ENCODE data around the gene ZSCAN20. TPM values are rescaled to one million over a fixed set of nuclear protein-coding genes. Genes with fewer than 3 reads are reported as not detected.

Gene ZSCAN20
- total and polyA plus RNA-seq, 2 experiments from 2014 or later = 0.91 to 4.9 TPM

GRCh38 chr1:33515607-33516006 is 43.2 kb downstream of the ZSCAN20 start:
- no peaks in the 10 kb centered on the region for H3K4me1 ChIP-seq (ENCODE audit: insufficient read depth)
- peaks cover 21% of the 10 kb centered on the region for H3K4me1 Mint-ChIP-seq
- DNase-seq (ENCODE audit: low spot score) (no peak), ATAC-seq (no peak)
- H3K27ac Mint-ChIP-seq = no peak overlapping the region
- no peaks in the 10 kb centered on the region for H3K79me2 ChIP-seq (replicated peaks; ENCODE audit: insufficient read depth)
- no peaks in the 10 kb centered on the region for H3F3A ChIP-seq (replicated peaks; ENCODE audit: low read depth)
- H3K27ac ChIP-seq (ENCODE audit: low read depth) = no peak overlapping the region
- no peaks in the 10 kb centered on the region for H4K20me1 ChIP-seq (replicated peaks; ENCODE audit: insufficient read depth)
- no peaks in the 10 kb centered on the region for H3K27me3 ChIP-seq (ENCODE audit: insufficient read depth)
- TF ChIP-seq CREB1 (CRISPR knock-in tag; IDR thresholded peaks at IDR 0.05; ENCODE audit: low read depth) (no peak), NANOG (IDR thresholded peaks at IDR 0.05; ENCODE audit: borderline replicate concordance) (no peak)
- H3K36me3 ChIP-seq (ENCODE audit: insufficient read depth) = no peaks in the 10 kb centered on the region; the same call in 1 of the 2 replicates
- no peak overlapping the region for H3K4me3 ChIP-seq
- no peaks in the 10 kb centered on the region for H3K36me3 Mint-ChIP-seq (ENCODE audit: low read depth)
- H3K9me2 ChIP-seq (ENCODE audit: insufficient read depth) = no peaks in the 10 kb centered on the region
- H2AFZ ChIP-seq = no peak overlapping the region
- peaks cover 7% of the 10 kb centered on the region for H3K9me3 Mint-ChIP-seq
- no peak overlapping the region for H3K4me3 Mint-ChIP-seq
- H3K27me3 Mint-ChIP-seq (ENCODE audit: insufficient read depth, low read depth, poor library complexity) = peaks cover 6% of the 10 kb centered on the region
- no peak overlapping the region for H3K4me2 ChIP-seq

- Mint-ChIP-seq H3K36me3 (ENCODE audit: low read depth) (no peaks in the 10 kb centered on the region), H3K4me1 (peaks cover 21% of the 10 kb centered on the region), H3K4me3 (no peak overlapping the region), H3K27me3 (ENCODE audit: insufficient read depth, low read depth, poor library complexity) (peaks cover 9% of the 10 kb centered on the region), H3K9me3 (peaks cover 1% of the 10 kb centered on the region; the same call in 2 of the 3 replicates), H3K27ac (0 out of 2 replicates have a peak overlapping the region, but pooled peaks have one; percentile 56)
- peak; percentile 60 for ATAC-seq
- no peak overlapping the region for H3K4me3 ChIP-seq
- no peak overlapping the region for H3K27ac ChIP-seq (ENCODE audit: low read depth)
- H3K36me3 ChIP-seq (ENCODE audit: insufficient read depth) = no peaks in the 10 kb centered on the region; the same call in 1 of the 2 replicates
- H4K20me1 ChIP-seq (replicated peaks; ENCODE audit: insufficient read depth) = no peaks in the 10 kb centered on the region
- H3F3A ChIP-seq (replicated peaks; ENCODE audit: low read depth) = no peaks in the 10 kb centered on the region
- no peaks in the 10 kb centered on the region for H3K9me2 ChIP-seq (ENCODE audit: insufficient read depth)
- H2AFZ ChIP-seq = 0 out of 2 replicates have a peak overlapping the region, but pooled peaks have one; percentile 59
- DNase-seq (ENCODE audit: low spot score) = peak; percentile 21
- no peaks in the 10 kb centered on the region for H3K4me1 ChIP-seq (ENCODE audit: insufficient read depth)
- H3K79me2 ChIP-seq (replicated peaks; ENCODE audit: insufficient read depth) = no peaks in the 10 kb centered on the region
- H3K4me2 ChIP-seq = no peak overlapping the region
- H3K27me3 ChIP-seq (ENCODE audit: insufficient read depth) = no peaks in the 10 kb centered on the region
- no peak for TF ChIP-seq EZH2phosphoT487 (IDR thresholded peaks at IDR 0.05; ENCODE audit: unreplicated experiment)
- no peak for TF ChIP-seq JUNB (IDR thresholded peaks at IDR 0.05; ENCODE audit: unreplicated experiment)
- TF ChIP-seq REST (IDR thresholded peaks at IDR 0.05; ENCODE audit: unreplicated experiment) = no peak
- no peak for TF ChIP-seq CREB1 (CRISPR knock-in tag; IDR thresholded peaks at IDR 0.05; ENCODE audit: low read depth)
- no peak for TF ChIP-seq ZNF331 (CRISPR knock-in tag; IDR thresholded peaks at IDR 0.05; ENCODE audit: low read depth)
- TF ChIP-seq STAT1 (IDR thresholded peaks at IDR 0.05; ENCODE audit: unreplicated experiment) = no peak
- TF ChIP-seq ETS1 (IDR thresholded peaks at IDR 0.05) = no peak
- TF ChIP-seq EZH2 (IDR thresholded peaks at IDR 0.05; ENCODE audit: low read depth, unreplicated experiment) = no peak
- TF ChIP-seq NANOG (IDR thresholded peaks at IDR 0.05; ENCODE audit: borderline replicate concordance) = no peak
- no peak for TF ChIP-seq ZNF462 (CRISPR knock-in tag; IDR thresholded peaks at IDR 0.05)
Observed at GRCh38 chr1:33516428-33516827, 44.0 kb downstream of the ZSCAN20 start.

Measured in GM23338 (cell line).